RWPE2 (cell line): ENCODE measurements around the gene GFY.
A peak's percentile ranks its signal among the peaks of the same experiment; 100 is the strongest.

Experiments used
- ATAC-seq: fragments of 200-7000 bp; cut with Tn5 transposase; 3 replicates; pipeline ENCODE4 v1.9.1; 2021; ENCODE audit warnings: low read depth
- DNase-seq: peaks from one replicate; pipeline ENCODE4 v3.0.0-alpha.2; 2020; ENCODE audit warnings: low spot score
- H3K27ac ChIP-seq: fragments of 450-650 bp; 2 replicates; pipeline ENCODE4 v1.5.1; 2017; ENCODE audit warnings: mild to moderate bottlenecking; ENCODE audit not compliant: poor library complexity, severe bottlenecking
- H3K27me3 ChIP-seq: fragments of 250-450 bp; sonication (Bioruptor Pico); 2 replicates; pipeline ENCODE4 v1.5.1; 2021; ENCODE audit warnings: mild to moderate bottlenecking, moderate library complexity; ENCODE audit not compliant: insufficient read depth, poor library complexity, severe bottlenecking
- H3K36me3 ChIP-seq: fragments of 250-450 bp; sonication (Bioruptor Pico); 2 replicates; pipeline ENCODE4 v1.5.1; 2020; ENCODE audit warnings: low read depth, mild to moderate bottlenecking, moderate library complexity
- H3K4me1 ChIP-seq: fragments of 250-450 bp; sonication (Bioruptor Pico); 2 replicates; pipeline ENCODE4 v1.5.1; 2021; ENCODE audit warnings: mild to moderate bottlenecking, moderate library complexity; ENCODE audit not compliant: insufficient read depth, poor library complexity, severe bottlenecking
- H3K4me3 ChIP-seq: fragments of 250-450 bp; sonication (Bioruptor Pico); 2 replicates; pipeline ENCODE4 v1.5.1; 2021; ENCODE audit warnings: mild to moderate bottlenecking, moderate library complexity; ENCODE audit not compliant: severe bottlenecking
- H3K9me3 ChIP-seq: fragments of 250-450 bp; sonication (Bioruptor Pico); 2 replicates; pipeline ENCODE4 v1.5.1; 2021; ENCODE audit warnings: mild to moderate bottlenecking, moderate library complexity; ENCODE audit not compliant: severe bottlenecking
- TF ChIP-seq, protein P1 (sequence below): fragments of 450-650 bp; IDR thresholded peaks from one replicate; pipeline ENCODE4 v1.5.1; 2017; ENCODE audit warnings: mild to moderate bottlenecking, moderate library complexity; ENCODE audit not compliant: poor library complexity, severe bottlenecking

GFY gene

DNA sequence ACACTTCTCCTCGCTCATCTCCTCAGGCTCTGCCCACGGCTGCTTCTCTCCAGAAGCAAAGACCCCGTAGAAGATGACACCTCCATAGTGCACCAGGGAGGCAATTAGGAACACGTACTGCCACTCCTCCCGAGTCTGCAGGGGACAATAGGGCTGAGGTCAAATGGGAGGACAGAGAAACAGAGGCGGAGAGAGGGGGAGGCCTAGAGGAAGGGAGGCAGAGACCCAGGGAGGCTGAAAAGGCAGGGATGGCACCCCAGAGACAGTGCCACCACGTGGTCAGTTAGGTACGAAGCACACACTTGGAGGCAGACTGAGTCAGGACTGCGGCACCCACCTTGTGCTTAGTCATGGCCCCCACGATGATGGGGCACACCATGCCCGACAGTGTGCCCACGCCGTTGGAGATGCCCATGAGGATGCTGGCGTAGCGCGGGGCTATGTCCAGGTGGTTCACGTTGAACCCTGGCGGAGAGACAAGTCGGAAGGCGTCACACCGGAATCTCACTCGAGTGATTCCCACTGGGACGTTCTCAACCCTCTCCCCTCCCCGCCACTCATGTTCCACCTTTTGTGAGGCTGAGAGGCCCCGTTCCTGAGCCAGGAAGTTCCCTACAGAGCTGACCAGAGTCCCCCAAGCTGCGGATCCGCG lies 5.6 kb downstream of the GFY start:
- TF ChIP-seq, protein P1, sequence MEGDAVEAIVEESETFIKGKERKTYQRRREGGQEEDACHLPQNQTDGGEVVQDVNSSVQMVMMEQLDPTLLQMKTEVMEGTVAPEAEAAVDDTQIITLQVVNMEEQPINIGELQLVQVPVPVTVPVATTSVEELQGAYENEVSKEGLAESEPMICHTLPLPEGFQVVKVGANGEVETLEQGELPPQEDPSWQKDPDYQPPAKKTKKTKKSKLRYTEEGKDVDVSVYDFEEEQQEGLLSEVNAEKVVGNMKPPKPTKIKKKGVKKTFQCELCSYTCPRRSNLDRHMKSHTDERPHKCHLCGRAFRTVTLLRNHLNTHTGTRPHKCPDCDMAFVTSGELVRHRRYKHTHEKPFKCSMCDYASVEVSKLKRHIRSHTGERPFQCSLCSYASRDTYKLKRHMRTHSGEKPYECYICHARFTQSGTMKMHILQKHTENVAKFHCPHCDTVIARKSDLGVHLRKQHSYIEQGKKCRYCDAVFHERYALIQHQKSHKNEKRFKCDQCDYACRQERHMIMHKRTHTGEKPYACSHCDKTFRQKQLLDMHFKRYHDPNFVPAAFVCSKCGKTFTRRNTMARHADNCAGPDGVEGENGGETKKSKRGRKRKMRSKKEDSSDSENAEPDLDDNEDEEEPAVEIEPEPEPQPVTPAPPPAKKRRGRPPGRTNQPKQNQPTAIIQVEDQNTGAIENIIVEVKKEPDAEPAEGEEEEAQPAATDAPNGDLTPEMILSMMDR: peak; percentile 25
- no peak for DNase-seq
- peaks cover 89% of the 10 kb centered on the region for H3K27me3 ChIP-seq

GRCh38 chr19:49431330-49431749 lies 6.2 kb downstream of the GFY start:
- TF ChIP-seq, protein P1: no peak
- Histone ChIP-seq H3K27ac (no peak overlapping the region), H3K27me3 (peaks cover 89% of the 10 kb centered on the region), H3K4me3 (no peak overlapping the region), H3K9me3 (no peaks in the 10 kb centered on the region), H3K36me3 (no peaks in the 10 kb centered on the region), H3K4me1 (no peaks in the 10 kb centered on the region)
- DNase-seq: no peak
- no peak for ATAC-seq

More for the DNA sequence above, 5.6 kb downstream of the GFY start:
- no peaks in the 10 kb centered on the region for H3K36me3 ChIP-seq
- H3K4me3 ChIP-seq: no peak overlapping the region
- no peak for ATAC-seq
- no peaks in the 10 kb centered on the region for H3K9me3 ChIP-seq
- no peak overlapping the region for H3K27ac ChIP-seq
- H3K4me1 ChIP-seq: no peaks in the 10 kb centered on the region

- Histone ChIP-seq H3K36me3 (no peaks in the 10 kb centered on the region), H3K9me3 (no peaks in the 10 kb centered on the region), H3K4me3 (no peak overlapping the region), H3K4me1 (no peaks in the 10 kb centered on the region), H3K27me3 (peaks cover 90% of the 10 kb centered on the region), H3K27ac (no peak overlapping the region)
- ATAC-seq (peak; percentile 53), DNase-seq (no peak)
- TF ChIP-seq, protein P1: no peak
Measured at GRCh38 chr19:49432141-49433073, 7.2 kb downstream of the GFY start.

DNA sequence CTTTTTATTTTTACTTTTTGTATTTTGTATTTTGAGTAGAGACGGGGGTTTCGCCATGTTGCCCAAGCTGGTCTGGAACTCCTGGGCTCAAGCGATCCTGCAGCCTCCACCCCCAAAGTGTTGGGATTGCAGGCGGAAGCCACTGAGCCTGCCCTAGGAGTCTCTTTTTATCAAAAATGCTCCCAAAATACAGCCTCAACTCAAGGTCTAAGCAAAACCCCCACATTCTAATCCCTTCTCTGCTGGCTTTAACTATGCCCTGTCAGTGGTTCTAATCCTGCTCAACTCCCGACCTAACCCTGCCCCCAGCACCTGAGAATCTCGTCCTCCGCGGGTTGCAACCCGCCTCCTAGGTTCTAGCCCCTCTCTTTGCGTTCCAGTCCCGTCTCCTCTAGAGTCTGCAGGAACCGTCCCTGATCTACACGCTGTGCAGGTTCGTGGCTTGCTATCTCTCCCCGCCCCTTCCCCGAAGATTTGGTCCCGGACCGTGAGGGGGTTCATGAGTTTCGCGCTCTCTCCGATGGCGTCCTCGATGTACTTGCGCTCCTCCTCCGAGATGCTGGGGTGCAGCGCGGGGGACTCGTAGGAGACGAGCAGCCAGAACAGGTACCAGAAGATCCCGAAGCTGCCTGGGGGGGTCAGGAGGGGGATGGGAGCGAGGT lies 8.2 kb downstream of the GFY start:
- Histone ChIP-seq H3K27me3 (peaks cover 92% of the 10 kb centered on the region), H3K36me3 (no peaks in the 10 kb centered on the region), H3K9me3 (no peaks in the 10 kb centered on the region), H3K4me1 (no peaks in the 10 kb centered on the region), H3K27ac (no peak overlapping the region), H3K4me3 (no peak overlapping the region)
- TF ChIP-seq, protein P1: no peak
- ATAC-seq (no peak), DNase-seq (no peak)
